B cell (primary cell): ENCODE results near the gene ADCY3. TPM values are rescaled to one million over a fixed set of nuclear protein-coding genes. Genes with fewer than 3 reads are reported as not detected.

Experiments used
- ATAC-seq: fragments of 200-7000 bp; cut with Tn5 transposase; one replicate; pipeline ENCODE4 v1.10.0; 2021; ENCODE audit warnings: low read depth, mild to moderate bottlenecking, moderate number of reproducible peaks, moderate library complexity
- CTCF ChIA-PET: fragments of 350-600 bp; sonication (Branson Sonifier 250); formaldehyde crosslinking; loops from one replicate; lab custom pipeline; 2021; ENCODE audit warnings: antibody characterized with exemption, inconsistent platforms; lab: Charles Lee
- POLR2A ChIA-PET: fragments of 350-600 bp; sonication (Branson Sonifier 250); formaldehyde crosslinking; loops from one replicate; lab custom pipeline; 2021; ENCODE audit warnings: antibody characterized with exemption; lab: Charles Lee
- DNase-seq: peaks from one replicate; pipeline ENCODE4 v3.0.0; 2013
- H2AFZ ChIP-seq: 2 replicates; pipeline ENCODE4 v1.6.1; 2012; ENCODE audit warnings: mild to moderate bottlenecking, low read depth, low read length; ENCODE audit not compliant: insufficient read depth, poor library complexity, severe bottlenecking
- H3K27ac ChIP-seq, 2 donors: 1 replicate in 1 of 2; 2 replicates in 1 of 2; pipeline ENCODE4 v1.5.1; 2012 to 2013; ENCODE audit warnings: low read length in 2 of 2, mild to moderate bottlenecking in 2 of 2, moderate library complexity in 1 of 2
- H3K27me3 ChIP-seq, 4 experiments: fragments of 200-600 bp in 1 of 4; sonication (generic) in 1 of 4; replicated peaks in 1 of 4; 1 replicate in 2 of 4; 2 replicates in 2 of 4; pipeline versions ENCODE4 v1.6.1 to v1.7.0; 2013 to 2016; ENCODE audit warnings: low read length in 3 of 4, mild to moderate bottlenecking in 2 of 4, mixed read lengths in 1 of 4, moderate library complexity in 1 of 4; ENCODE audit not compliant: insufficient read depth in 4 of 4, control insufficient read depth in 3 of 4; ENCODE audit errors: control extremely low read depth in 1 of 4
- H3K36me3 ChIP-seq, 2 experiments: replicated peaks in 1 of 2; 1 replicate in 1 of 2; 2 replicates in 1 of 2; pipeline versions ENCODE4 v1.6.1 to v1.7.1; 2013; ENCODE audit warnings: low read length in 1 of 2; ENCODE audit not compliant: insufficient read depth in 2 of 2, control insufficient read depth in 1 of 2; ENCODE audit errors: control extremely low read depth in 1 of 2, extremely low read depth in 1 of 2
- H3K4me1 ChIP-seq, 2 donors: fragments of 200-600 bp in 1 of 2; sonication (generic) in 1 of 2; 1 replicate in 1 of 2; 2 replicates in 1 of 2; pipeline versions ENCODE4 v1.5.1 to v1.6.1; 2013 to 2017; ENCODE audit warnings: low read length in 2 of 2; ENCODE audit not compliant: control insufficient read depth in 2 of 2, insufficient read depth in 2 of 2
- H3K4me2 ChIP-seq: replicated peaks from 2 replicates; pipeline ENCODE3; 2012; ENCODE audit warnings: mild to moderate bottlenecking, low read depth, low read length; ENCODE audit not compliant: poor library complexity, severe bottlenecking
- H3K4me3 ChIP-seq, 5 experiments: fragments of 200-600 bp in 1 of 5; sonication (generic) in 1 of 5; 1 replicate in 3 of 5; 2 replicates in 2 of 5; pipeline versions ENCODE4 v1.5.1 to v1.7.0; 2011 to 2016; ENCODE audit warnings: low read length in 4 of 5, mild to moderate bottlenecking in 4 of 5, low read depth in 2 of 5, control low read depth in 1 of 5, moderate library complexity in 1 of 5; ENCODE audit not compliant: insufficient read depth in 1 of 5; ENCODE audit errors: control extremely low read depth in 1 of 5, extremely low read depth in 1 of 5
- H3K79me2 ChIP-seq: fragments of 200-600 bp; sonication (generic); one replicate; pipeline ENCODE4 v1.6.0; 2016; ENCODE audit warnings: low read length; ENCODE audit not compliant: control insufficient read depth, insufficient read depth
- H3K9ac ChIP-seq: fragments of 200-600 bp; sonication (generic); 2 replicates; pipeline ENCODE4 v1.6.1; 2017; ENCODE audit warnings: mild to moderate bottlenecking, low read length, moderate library complexity
- H3K9me3 ChIP-seq, 3 donors: one replicate each; pipeline versions ENCODE4 v1.6.1 to v1.7.1; 2013; ENCODE audit warnings: low read length in 2 of 3; ENCODE audit not compliant: control insufficient read depth in 2 of 3, insufficient read depth in 1 of 3; ENCODE audit errors: control extremely low read depth in 1 of 3
- H4K20me1 ChIP-seq: 2 replicates; pipeline ENCODE4 v1.6.0; 2012; ENCODE audit warnings: mild to moderate bottlenecking, low read length; ENCODE audit not compliant: insufficient read depth, control insufficient read depth, poor library complexity, severe bottlenecking
- H3K27ac Mint-ChIP-seq: one replicate; pipeline ENCODE4 v1.8.0; 2021; ENCODE audit warnings: mixed read lengths
- H3K27me3 Mint-ChIP-seq: one replicate; pipeline ENCODE4 v1.8.0; 2021; ENCODE audit warnings: mixed read lengths
- H3K4me1 Mint-ChIP-seq: one replicate; pipeline ENCODE4 v1.8.0; 2021; ENCODE audit warnings: mixed read lengths
- H3K4me3 Mint-ChIP-seq: one replicate; pipeline ENCODE4 v1.8.0; 2021; ENCODE audit warnings: mixed read lengths
- H3K9me3 Mint-ChIP-seq: one replicate; pipeline ENCODE4 v1.8.0; 2022; ENCODE audit warnings: mixed read lengths; ENCODE audit not compliant: insufficient read depth
- CTCF ChIP-seq: fragments of 200-600 bp; IDR thresholded peaks from one replicate; pipeline ENCODE4 v1.8.0; 2022; ENCODE audit warnings: antibody characterized with exemption, mild to moderate bottlenecking
- EZH2 ChIP-seq: IDR thresholded peaks from 2 replicates; pipeline ENCODE4 v1.6.1; 2012; ENCODE audit warnings: borderline replicate concordance, low read depth, mild to moderate bottlenecking, moderate library complexity, low read length; ENCODE audit not compliant: insufficient read depth, poor library complexity, severe bottlenecking
- WGBS: methylation state at CpG from one replicate; pipeline ENCODE4 v1.1.5; 2013; ENCODE audit warnings: missing lambda C conversion rate; ENCODE audit not compliant: insufficient coverage; 5-methylcytosine and 5-hydroxymethylcytosine counted together
- intact Hi-C: fragments of 100-400 bp; cut with micrococcal nuclease; formaldehyde crosslinking; loops from one replicate; pipeline ENCODE4 v1.10.0; 2022
- polyA plus RNA-seq: library from polyadenylated mRNA; depleted of rRNA; stranded (reverse); fragments of >200 nt; gene quantifications from 2 replicates; pipeline ENCODE4 v1.2.3, GENCODE V29; 2012
- total RNA-seq, 2 donors: library from RNA; stranded (reverse); fragments of 120-200 nt in 1 of 2; gene quantifications; 1 replicate in 1 of 2; 2 replicates in 1 of 2; pipeline versions ENCODE4 v1.2.3 to v1.2.4, GENCODE V29; 2013 to 2022

Gene ADCY3
- total and polyA plus RNA-seq, 2 donors (not counting 1 experiment from before 2014, with no cell fraction given): 48.4 to 73.0 TPM

DNA sequence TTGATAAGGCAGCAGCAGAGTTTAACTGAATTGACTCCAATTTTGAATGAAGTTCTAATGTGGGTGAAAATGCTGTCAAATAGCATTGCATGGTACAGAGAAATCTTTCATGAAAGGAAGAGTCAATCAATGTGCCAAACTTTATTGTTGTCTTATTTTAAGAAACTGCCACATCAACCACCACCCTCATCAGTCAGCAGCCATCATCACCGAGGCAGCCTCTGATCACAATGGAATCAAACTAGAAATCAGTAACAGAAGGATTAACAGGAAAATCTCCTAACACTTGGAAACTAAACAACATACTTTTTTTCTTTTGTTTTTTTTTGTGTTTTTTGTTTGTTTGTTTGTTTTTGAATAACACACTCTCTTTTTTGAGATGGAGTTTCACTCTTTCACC lies 41.9 kb upstream of the ADCY3 start:
- no peaks in the 10 kb centered on the region for H3K79me2 ChIP-seq
- H3K4me2 ChIP-seq: no peak overlapping the region
- Mint-ChIP-seq H3K4me3 (no peak overlapping the region), H3K27me3 (no peaks in the 10 kb centered on the region), H3K4me1 (no peaks in the 10 kb centered on the region), H3K9me3 (no peaks in the 10 kb centered on the region), H3K27ac (no peak overlapping the region)
- no peak for TF ChIP-seq CTCF
- no peak for TF ChIP-seq EZH2
- no peaks in the 10 kb centered on the region for H4K20me1 ChIP-seq
- H3K9ac ChIP-seq: no peak overlapping the region
- ATAC-seq (no peak), DNase-seq (no peak)
- intact Hi-C loops: no loop called here
- H2AFZ ChIP-seq: no peak overlapping the region
- H3K27ac ChIP-seq: no peak overlapping the region
- 100% methylated on average over 1 of the region's 1 CpG for WGBS
- H3K27me3 ChIP-seq: no peaks in the 10 kb centered on the region
- H3K9me3 ChIP-seq: no peaks in the 10 kb centered on the region
- H3K4me1 ChIP-seq: no peaks in the 10 kb centered on the region
- H3K4me3 ChIP-seq: no peak overlapping the region
- ChIA-PET POLR2A (no interaction called here), CTCF (no interaction called here)
- H3K36me3 ChIP-seq: peaks cover 9 to 59% of the 10 kb centered on the region in 2 experiments

- Mint-ChIP-seq H3K27me3 (no peaks in the 10 kb centered on the region), H3K9me3 (peaks cover 11% of the 10 kb centered on the region), H3K4me1 (no peaks in the 10 kb centered on the region), H3K27ac (no peak overlapping the region), H3K4me3 (no peak overlapping the region)
- POLR2A ChIA-PET: no interaction called here
- no peaks in the 10 kb centered on the region for H3K4me1 ChIP-seq
- no peak overlapping the region for H3K4me2 ChIP-seq
- no peak overlapping the region for H3K9ac ChIP-seq
- no peak for TF ChIP-seq CTCF
- no peak for TF ChIP-seq EZH2
- H3K79me2 ChIP-seq: no peaks in the 10 kb centered on the region
- no peak overlapping the region for H2AFZ ChIP-seq
- H4K20me1 ChIP-seq: no peaks in the 10 kb centered on the region
- CTCF ChIA-PET: no interaction called here
- ATAC-seq: no peak
- H3K9me3 ChIP-seq: peaks cover 2 to 9% (median 3%) of the 10 kb centered on the region in 3 donors
- no peak overlapping the region for H3K27ac ChIP-seq
- H3K27me3 ChIP-seq: no peaks in the 10 kb centered on the region
- DNase-seq: no peak
- peaks cover 17 to 68% of the 10 kb centered on the region in 2 experiments for H3K36me3 ChIP-seq
- no peak overlapping the region for H3K4me3 ChIP-seq
- intact Hi-C loops: no loop called here
Observed at GRCh38 chr2:24959761-24960160, 39.7 kb upstream of the ADCY3 start.
